ENCODE data around the gene MAP3K1.
"Not testable (repeated sequence)": the region's sequence is repeated elsewhere in the genome, so short reads cannot be mapped to it uniquely, and the experiment has no call there.

DNA sequence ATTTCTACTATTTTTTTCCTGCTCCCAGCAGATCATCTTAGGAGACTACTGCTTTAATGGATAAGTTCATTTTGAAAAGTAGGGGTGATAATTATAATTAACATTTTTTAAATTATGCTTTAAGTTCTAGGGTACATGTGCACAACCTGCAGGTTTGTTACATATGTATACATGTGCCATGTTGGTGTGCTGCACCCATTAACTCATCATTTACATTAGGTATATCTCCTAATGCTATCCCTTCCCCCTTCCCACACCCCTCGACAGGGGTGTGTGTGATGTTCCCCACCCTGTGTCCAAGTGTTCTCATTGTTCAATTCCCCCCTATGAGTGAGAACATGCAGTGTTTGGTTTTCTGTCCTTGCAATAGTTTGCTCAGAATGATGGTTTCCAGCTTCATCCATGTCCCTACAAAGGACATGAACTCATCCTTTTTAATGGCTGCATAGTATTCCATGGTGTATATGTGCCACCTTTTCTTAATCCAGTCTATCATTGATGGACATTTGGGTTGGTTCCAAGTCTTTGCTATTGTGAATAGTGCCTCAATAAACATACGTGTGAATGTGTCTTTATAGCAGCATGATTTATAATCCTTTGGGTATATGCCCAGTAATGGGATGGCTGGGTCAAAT lies 39.0 kb upstream of the MAP3K1 start:
- not testable (repeated sequence) for TF ChIP-seq POLR2A (IDR thresholded peaks at IDR 0.05; ENCODE audit: low read length); GATA1 (IDR thresholded peaks at IDR 0.05; ENCODE audit: low read depth, low read length)
